Heart left ventricle (tissue), 16 donors: ENCODE results near the gene UPK1A. TPM values are rescaled to one million over a fixed set of nuclear protein-coding genes. Genes with fewer than 3 reads are reported as not detected.
A peak's percentile ranks its signal among the peaks of the same experiment; 100 is the strongest.

ENCODE experiments used
- ATAC-seq, 4 donors: fragments of 200-7000 bp; cut with Tn5 transposase; one replicate each; pipeline ENCODE4 v1.9.1; 2020 to 2022; ENCODE audit warnings: moderate library complexity in 4 of 4, mild to moderate bottlenecking in 3 of 4, moderate number of reproducible peaks in 1 of 4
- DNase-seq, 5 donors: peaks; one replicate each; pipeline ENCODE4 v3.0.0-alpha.2; 2020
- H3K27ac ChIP-seq, 12 donors: fragments of 200-600 bp; sonication (generic) in 4 of 12; one replicate each; pipeline versions ENCODE4 v1.5.0 to v1.8.0; 2016 to 2022; ENCODE audit warnings: mild to moderate bottlenecking in 2 of 12
- H3K27me3 ChIP-seq, 9 donors: fragments of 200-600 bp; sonication (generic) in 2 of 9; one replicate each; pipeline versions ENCODE4 v1.5.1 to v1.8.0; 2016 to 2022; ENCODE audit warnings: mild to moderate bottlenecking in 3 of 9
- H3K36me3 ChIP-seq, 9 donors: fragments of 200-600 bp; sonication (generic) in 2 of 9; one replicate each; pipeline versions ENCODE4 v1.5.0 to v1.8.0; 2018 to 2022; ENCODE audit warnings: mild to moderate bottlenecking in 2 of 9
- H3K4me1 ChIP-seq, 12 donors: fragments of 200-600 bp; sonication (generic) in 4 of 12; one replicate each; pipeline versions ENCODE4 v1.5.0 to v1.8.0; 2016 to 2022; ENCODE audit warnings: mild to moderate bottlenecking in 3 of 12
- H3K4me3 ChIP-seq, 12 donors: fragments of 200-600 bp; sonication (generic) in 4 of 12; one replicate each; pipeline versions ENCODE4 v1.5.0 to v1.8.0; 2017 to 2022; ENCODE audit warnings: mild to moderate bottlenecking in 9 of 12, moderate library complexity in 4 of 12
- H3K9me3 ChIP-seq, 12 donors: fragments of 200-600 bp; sonication (generic) in 4 of 12; one replicate each; pipeline versions ENCODE4 v1.5.0 to v1.8.0; 2016 to 2022; ENCODE audit warnings: mild to moderate bottlenecking in 1 of 12
- POLR2A ChIP-seq, 2 donors: fragments of 450-650 bp; IDR thresholded peaks; one replicate each; pipeline ENCODE4 v1.6.1; 2017; ENCODE audit warnings: antibody characterized with exemption in 2 of 2, mild to moderate bottlenecking in 2 of 2, moderate library complexity in 2 of 2
- WGBS, 4 donors: extraction: QIAGEN DNeasy Blood & Tissue Kit in 2 of 4; methylation state at CpG; one replicate each; pipeline versions ENCODE4 v1.1.5 to v1.1.7; 2013 to 2018; 5-methylcytosine and 5-hydroxymethylcytosine counted together
- intact Hi-C, 10 donors: fragments of 100-400 bp; cut with DNase I; formaldehyde crosslinking; loops; one replicate each; pipeline versions ENCODE4 v1.11.1 to v1.14.2; 2022
- polyA plus RNA-seq, 2 donors: library from polyadenylated mRNA; stranded (reverse); fragments of 200-250 nt; gene quantifications; one replicate each; pipeline ENCODE4 v1.2.3, GENCODE V29; 2013
- total RNA-seq, 9 donors: library from RNA; depleted of rRNA in 2 of 9; stranded (reverse); fragments of >200 nt in 2 of 9; fragmentation: NEBNext Ultra II Directional in 3 of 9; extraction: Animal tissue kit (Norgen Biotek cat#: 25700) in 3 of 9; gene quantifications; one replicate each; pipeline versions ENCODE4 v1.1.0 to v1.2.4, GENCODE V29; 2016 to 2023
- TF ChIP-seq, protein P1 (sequence below), 12 donors: fragments of 200-600 bp; sonication (generic) in 4 of 12; IDR thresholded peaks; one replicate each; pipeline versions ENCODE4 v1.5.0 to v1.8.0; 2018 to 2022; ENCODE audit warnings: antibody characterized with exemption in 12 of 12, mild to moderate bottlenecking in 5 of 12
- donor health status: ischemic (EF 13 %, LVEDD 7.1; RV severe dilation, severe dysfunction).
- donor health status: healthy with polysubstance abuse.
- donor health status: DM: no; HTN: yes; CAD: no.
- donor health status: DM: no; HTN: no; CAD: no.
- donor health status: ischemic (EF 25% LVEDD 6.9; RV normal size, moderate dysfunction).
- donor health status: ischemic (EF 25% LVEDD 5.7; RV mildly dilated, moderate dysfunction).
- donor health status: healthy.
- donor health status: DM: yes; HTN: yes; CAD: no.
- donor health status: ischemic (EF 35%, LVEDD 5.7; RV mildly dilated, moderate dysfunction).
- donor health status: nonischemic (EF 11% LVEDD 7.7; RV severe dilation, severe dysfunction).
- donor health status: DM: yes; HTN: yes; CAD: no.
- donor health status: PGD.
- donor health status: ischemic (EF 29% LVEDD 5.4; RV normal size, mild dysfunction).
- donor health status: nonischemic (EF 23%, LVEDD 6.1; RV moderate dilation, normal function).

UPK1A gene
- total and polyA plus RNA-seq, 11 donors, result not detected

GRCh38 chr19:35693835-35694599 lies 27.7 kb downstream of the UPK1A start:
- Histone ChIP-seq H3K4me3 (no peak overlapping the region), H3K27me3 (no peaks in the 10 kb centered on the region), H3K9me3 (no peaks in the 10 kb centered on the region), H3K36me3 (no peaks in the 10 kb centered on the region), H3K4me1 (peaks cover 0 to 4% (median 0%) of the 10 kb centered on the region in 12 donors), H3K27ac (no peak overlapping the region)
- no peak for TF ChIP-seq POLR2A (IDR thresholded peaks at IDR 0.05)
- TF ChIP-seq, protein P1, sequence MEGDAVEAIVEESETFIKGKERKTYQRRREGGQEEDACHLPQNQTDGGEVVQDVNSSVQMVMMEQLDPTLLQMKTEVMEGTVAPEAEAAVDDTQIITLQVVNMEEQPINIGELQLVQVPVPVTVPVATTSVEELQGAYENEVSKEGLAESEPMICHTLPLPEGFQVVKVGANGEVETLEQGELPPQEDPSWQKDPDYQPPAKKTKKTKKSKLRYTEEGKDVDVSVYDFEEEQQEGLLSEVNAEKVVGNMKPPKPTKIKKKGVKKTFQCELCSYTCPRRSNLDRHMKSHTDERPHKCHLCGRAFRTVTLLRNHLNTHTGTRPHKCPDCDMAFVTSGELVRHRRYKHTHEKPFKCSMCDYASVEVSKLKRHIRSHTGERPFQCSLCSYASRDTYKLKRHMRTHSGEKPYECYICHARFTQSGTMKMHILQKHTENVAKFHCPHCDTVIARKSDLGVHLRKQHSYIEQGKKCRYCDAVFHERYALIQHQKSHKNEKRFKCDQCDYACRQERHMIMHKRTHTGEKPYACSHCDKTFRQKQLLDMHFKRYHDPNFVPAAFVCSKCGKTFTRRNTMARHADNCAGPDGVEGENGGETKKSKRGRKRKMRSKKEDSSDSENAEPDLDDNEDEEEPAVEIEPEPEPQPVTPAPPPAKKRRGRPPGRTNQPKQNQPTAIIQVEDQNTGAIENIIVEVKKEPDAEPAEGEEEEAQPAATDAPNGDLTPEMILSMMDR (IDR thresholded peaks at IDR 0.05), result peak; percentile 94 to 100 (median 96)
- intact Hi-C loops, result loop anchor here in 9 of 10 donors (1.0 to 10.0 kb wide), 11 partner anchors 22 to 243 kb away; partner anchors contain the start of gene LRFN3 (in 2 of the 9)
- WGBS, 4 donors, result 26 to 34% (median 30%) methylated on average over 8 of the region's 8 CpGs
- DNase-seq, result peak; percentile 82 to 91 (median 86)
- ATAC-seq, result peak; percentile 98 to 100 (median 100)

GRCh38 chr19:35695895-35696422 lies 29.6 kb downstream of the UPK1A start:
- Histone ChIP-seq H3K27me3 (no peaks in the 10 kb centered on the region), H3K4me1 (peaks cover 0 to 4% (median 0%) of the 10 kb centered on the region in 12 donors), H3K9me3 (no peaks in the 10 kb centered on the region), H3K4me3 (no peak overlapping the region), H3K27ac (no peak overlapping the region), H3K36me3 (no peaks in the 10 kb centered on the region)
- 75 to 85% (median 81%) methylated on average over 2 of the region's 2 CpGs for WGBS, 4 donors
- ATAC-seq, result no peak
- TF ChIP-seq POLR2A (IDR thresholded peaks at IDR 0.05), result no peak
- TF ChIP-seq, protein P1 (IDR thresholded peaks at IDR 0.05), result no peak
- intact Hi-C loops, result loop anchor here in 2 of 10 donors (2.0 to 10.0 kb wide), 3 partner anchors 21 to 239 kb away; partner anchors contain the start of gene LRFN3 (in 1 of the 2)
- DNase-seq, result no peak

GRCh38 chr19:35696835-35697234 lies 30.5 kb downstream of the UPK1A start:
- H3K27ac ChIP-seq, result no peak overlapping the region
- H3K36me3 ChIP-seq, result no peaks in the 10 kb centered on the region
- 73 to 87% (median 79%) methylated on average over 4 of the region's 4 CpGs for WGBS, 4 donors
- intact Hi-C loops, result loop anchor here in 1 of 10 donors (10.0 kb wide), 2 partner anchors 128 to 238 kb away; partner anchors contain the start of gene LRFN3
- no peak for TF ChIP-seq POLR2A (IDR thresholded peaks at IDR 0.05)
- TF ChIP-seq, protein P1 (IDR thresholded peaks at IDR 0.05), result no peak
- no peaks in the 10 kb centered on the region for H3K27me3 ChIP-seq
- peaks cover 0 to 5% (median 0%) of the 10 kb centered on the region in 12 donors for H3K4me1 ChIP-seq
- H3K9me3 ChIP-seq, result no peaks in the 10 kb centered on the region
- ATAC-seq, result no peak
- no peak for DNase-seq
- H3K4me3 ChIP-seq, result no peak overlapping the region
